IPS DF 4.7 (cell line): ENCODE data around the gene FNDC1.

Source experiments
- DNase-seq: peaks from one replicate; pipeline ENCODE4 v3.0.0-alpha.2; 2013; ENCODE audit warnings: low spot score; ENCODE audit errors: extremely low read depth

The FNDC1 gene

DNA sequence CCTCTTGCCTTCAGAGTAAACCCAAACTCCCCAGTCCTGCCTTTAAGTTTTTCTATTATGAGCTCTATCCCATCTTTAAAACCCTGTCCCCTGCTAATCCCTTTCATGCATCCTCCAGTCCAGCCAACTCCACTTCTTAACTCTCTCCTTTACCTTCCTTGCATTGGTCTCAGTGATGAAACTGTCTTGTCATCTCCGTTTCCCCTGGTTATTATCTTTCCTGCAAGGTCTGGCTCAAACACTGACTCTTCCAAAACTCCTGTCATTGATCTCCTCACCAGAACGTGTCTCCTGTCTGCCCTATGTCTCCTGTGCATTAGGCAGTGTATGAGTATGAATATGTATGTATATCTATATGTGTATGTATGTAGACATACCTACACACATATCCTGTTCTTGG lies 11.8 kb upstream of the FNDC1 start:
- no peak for DNase-seq

DNA sequence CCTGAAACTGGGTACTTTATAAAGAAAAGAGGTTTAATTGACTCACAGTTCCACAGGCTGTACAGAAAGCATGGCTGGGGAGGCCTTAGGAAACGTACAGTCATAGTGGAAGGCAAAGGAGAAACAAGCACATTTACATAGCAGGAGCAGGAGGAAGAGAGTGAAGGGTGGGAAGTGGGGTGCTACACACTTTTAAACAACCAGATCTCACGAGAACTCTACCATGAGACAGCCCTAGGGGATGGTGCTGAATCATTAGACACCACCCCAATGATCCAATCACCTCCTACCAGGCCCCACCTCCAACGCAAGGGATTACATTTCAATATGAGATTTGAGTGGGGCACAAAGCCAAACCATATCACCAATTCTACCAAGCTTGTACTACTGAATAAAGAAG lies 7.4 kb upstream of the FNDC1 start:
- DNase-seq, result no peak

DNA sequence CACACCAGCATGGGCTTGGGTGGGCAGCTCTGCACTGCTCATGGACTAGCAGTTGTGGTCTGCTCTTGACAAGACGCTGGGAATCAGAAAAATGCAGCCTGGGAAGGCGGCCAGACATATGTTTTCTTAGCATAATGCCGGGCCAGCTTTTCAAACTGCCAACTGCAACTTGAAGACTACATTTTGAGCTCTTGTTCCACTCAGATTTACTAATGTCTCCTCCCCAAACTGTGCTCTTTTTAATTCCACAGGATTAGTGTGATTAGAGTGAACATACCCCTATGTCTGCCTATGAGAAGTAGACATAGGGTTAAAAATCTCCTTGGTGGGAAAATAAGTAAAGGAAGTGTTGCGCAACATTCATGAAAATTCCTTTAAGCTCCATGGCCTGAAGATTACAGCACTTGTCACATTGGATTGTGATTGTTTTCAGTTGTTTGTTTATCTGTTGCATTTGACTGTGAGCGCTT lies 5.3 kb upstream of the FNDC1 start:
- no peak for DNase-seq

DNA sequence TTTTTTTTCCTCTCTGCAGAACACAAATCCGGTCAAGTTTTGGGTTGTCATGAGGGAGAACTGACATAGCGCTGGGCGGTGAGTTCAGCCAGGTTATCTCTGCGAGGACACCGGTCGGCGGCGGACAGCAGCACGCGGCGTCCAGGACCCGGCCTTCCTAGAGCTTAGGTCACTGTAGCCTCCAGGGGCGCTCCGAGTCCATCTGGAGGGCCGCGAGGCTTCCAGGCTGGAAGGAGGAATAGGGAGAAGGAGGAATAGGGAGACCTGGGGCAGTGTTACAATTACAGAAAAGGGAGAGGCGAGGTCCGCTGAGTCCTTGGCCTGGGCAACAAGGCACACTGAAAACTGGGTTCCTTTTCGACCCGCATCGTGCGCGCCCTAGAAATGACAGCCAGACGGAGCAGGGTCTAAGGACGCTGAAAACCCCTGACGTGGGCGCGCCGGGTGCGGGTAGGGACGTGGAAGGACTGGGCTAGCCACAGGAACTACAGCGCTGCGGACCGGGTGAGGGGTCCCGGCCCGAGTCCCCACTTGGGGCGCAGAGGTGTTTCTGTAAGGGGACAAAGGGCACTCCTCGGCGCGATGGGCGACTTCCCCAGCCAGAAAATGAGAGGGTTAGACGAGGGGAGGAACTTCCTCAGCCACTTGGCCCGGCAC lies 536 bp upstream of the FNDC1 start:
- no peak for DNase-seq

DNA sequence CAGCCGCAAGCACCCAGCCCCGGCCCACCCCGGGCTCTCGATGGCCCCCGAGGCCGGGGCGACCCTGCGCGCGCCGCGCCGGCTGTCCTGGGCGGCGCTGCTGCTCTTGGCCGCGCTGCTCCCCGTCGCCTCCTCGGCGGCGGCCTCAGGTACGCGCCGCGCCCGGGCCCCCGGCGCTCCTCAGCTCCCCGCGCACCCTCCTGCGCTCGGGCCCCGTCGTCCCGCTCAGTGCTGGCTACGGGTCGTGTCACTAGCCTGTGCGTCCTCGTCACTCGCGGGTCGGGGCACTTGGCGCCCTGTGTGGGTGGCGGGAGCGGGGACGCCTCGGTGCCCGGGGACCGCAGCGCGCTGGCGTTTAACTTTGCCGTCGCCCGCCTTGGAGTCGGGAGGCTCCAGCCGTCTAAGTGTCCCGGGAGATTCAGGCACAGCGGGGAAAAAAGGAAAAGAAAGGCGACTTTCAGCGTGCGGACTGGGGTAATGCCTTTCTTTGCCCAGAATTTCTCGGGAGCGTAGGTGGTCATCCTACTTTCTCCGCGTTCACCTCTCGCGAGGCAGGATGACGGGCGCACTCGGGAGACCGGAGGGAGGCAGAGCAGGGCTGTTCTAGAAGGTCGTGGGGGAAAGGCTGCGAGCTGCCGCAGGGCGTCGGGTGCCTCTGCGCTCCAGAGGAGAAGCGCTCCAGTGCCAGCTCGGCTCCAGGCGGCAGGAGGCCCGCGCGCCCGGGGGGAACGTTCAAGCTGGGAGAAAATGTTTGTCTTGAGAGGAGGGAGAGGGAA lies 545 bp downstream of the FNDC1 start:
- no peak for DNase-seq

DNA sequence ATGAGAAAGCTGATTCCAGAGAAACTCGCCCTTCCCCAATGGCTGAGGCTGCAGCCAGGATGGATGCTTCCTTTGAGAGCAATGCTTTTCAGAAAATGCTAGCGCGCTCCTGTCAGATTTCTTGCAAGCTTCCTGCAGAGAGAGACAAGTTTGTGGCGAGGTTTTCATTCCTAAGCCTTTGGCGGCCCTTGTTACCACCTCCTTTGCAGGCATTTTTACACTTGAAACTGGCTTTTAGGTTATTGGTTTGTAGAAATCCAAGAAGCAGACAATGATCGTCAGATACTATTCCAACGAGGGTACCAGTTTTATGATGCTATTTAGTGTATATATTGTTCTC lies 1.1 kb downstream of the FNDC1 start:
- no peak for DNase-seq

DNA sequence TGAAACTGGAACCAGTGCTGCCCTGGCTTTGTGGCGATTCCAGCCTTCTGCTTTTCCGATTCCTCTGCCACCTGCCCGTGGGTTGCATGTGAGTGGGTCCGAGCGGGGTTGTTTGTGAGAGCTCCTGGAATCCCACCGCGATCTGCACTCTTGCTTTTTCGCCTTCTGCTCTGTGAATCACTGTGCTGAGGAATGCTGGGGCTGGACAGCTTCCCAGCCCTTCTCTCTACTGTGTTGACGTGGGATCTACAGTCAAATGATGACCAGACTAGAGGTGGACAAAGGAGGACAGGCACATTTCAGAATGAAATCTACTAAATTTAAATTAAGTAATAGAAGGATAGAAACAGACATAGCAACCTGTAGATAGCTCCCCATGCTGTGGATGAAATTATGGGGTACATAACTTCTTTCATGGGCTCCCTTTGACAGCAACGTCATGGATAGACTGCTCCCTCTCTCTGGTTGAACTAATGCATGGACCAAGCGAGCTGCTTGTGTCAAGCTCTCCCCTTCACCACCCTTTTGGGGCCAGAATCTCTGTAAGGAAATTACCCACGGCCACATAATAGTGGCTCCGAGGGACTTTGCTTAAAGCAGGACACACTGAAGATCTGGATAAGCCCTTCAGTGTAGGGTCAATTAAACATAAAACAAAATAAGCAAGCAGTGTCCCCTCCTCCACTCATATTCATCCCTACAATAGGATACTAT lies 2.0 kb downstream of the FNDC1 start:
- no peak for DNase-seq

DNA sequence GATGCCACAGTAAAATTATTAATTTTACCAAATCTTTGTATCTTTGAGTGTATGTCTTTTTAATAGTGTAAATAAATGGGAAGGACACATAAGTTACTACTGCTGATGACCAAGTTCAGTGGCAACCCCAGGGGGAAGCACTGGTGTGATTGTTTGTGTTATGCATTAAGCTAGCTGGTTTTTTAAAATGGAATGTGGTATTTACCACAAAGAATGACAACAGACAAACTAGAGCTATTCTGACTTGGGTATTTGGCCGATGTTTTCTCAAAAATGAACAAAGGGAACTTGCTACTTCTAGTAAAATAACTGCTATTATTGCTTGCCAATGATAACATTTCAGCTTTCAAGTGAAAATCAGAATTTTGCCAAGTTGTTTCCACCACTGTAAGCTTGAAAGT lies 2.9 kb downstream of the FNDC1 start:
- DNase-seq, result no peak

DNA sequence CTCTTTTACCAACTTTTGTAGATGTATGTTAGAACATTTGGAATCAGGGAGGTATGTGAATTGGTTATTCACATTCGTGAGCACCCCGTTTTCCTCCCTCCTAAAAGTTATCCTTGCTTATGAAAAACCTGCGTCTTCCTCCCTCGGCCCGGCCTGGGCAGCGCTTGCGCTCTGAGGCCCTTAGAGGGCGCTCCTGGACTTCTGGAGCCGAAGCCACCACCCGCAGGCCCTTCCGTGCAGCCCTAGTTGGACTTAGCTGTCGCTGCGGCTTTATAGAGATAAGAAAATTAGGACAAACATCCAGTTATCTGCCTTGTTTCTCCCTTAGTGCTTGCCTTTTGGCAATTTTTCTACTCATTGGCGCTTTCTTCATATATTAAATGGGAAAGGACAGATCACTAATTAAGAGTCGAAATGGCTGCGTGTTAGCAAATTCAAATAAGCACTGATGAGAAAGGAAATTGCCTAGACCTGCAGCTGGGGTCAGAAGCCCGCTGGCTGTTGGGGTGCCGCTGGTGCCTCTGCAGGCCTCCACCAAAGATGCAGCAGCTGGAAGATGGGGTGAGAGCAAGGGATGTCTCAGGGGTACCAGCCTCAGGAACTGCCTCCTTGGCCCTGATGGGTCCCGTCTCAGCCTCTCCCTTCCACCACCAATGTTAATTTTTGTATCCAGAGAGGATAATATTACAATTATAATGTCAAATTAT lies 5.2 kb downstream of the FNDC1 start:
- DNase-seq, result no peak

DNA sequence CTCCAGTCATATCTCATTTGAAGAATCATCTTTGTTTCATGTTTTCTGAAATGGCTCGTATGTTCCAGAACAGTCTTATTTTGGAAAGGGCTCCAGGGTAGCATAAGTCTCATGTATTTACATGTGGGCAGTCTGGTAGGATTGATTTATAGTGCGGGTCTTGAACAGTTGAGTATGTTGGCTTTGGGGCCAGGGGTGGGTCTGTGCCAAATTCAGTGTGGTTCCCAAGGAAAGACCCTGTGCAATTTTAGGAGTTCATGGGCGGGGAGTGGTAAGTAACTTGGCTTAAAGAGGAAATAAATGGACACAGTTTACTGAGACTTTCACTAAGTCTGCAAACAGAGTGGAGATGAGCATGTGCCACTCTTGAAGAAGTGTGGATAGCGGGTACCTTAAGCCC lies 7.7 kb downstream of the FNDC1 start:
- no peak for DNase-seq

DNA sequence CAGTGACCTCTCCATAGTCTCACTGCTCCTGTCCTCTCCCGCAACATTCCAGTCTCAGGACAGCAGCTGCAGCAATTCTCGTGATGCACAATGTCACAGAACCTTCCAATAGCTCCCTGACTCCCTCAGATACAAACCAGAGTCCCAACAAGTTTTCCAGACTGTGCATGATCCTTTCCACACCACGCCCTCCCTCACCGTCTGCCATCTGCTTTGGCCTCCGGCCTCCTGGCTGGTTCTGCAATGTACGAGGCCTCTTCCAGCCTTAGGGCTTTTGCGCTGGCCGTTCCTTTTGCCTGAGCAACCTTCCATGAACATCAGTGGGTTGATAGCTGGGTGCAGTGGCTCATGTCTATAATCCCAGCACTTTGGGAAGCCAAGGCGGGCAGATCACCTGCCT lies 9.6 kb downstream of the FNDC1 start:
- DNase-seq, result no peak

DNA sequence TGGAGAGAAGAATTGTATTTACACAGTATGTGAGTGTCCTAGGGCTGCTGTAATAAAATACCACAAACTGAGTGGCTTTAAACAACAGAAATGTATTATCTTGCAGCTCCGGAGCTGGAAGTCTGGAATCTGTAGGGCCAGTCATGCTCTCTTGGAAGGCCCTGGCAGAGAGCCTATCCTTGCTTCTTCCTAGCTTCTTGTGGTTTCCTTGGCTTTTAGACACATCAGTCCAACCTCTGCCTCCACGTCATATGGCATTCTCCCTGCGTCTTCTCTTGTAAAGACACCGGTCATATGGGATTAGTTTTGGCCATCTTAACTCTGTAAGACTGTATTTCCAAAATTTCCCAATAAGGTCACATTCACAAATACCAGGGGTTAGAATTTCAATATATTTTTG lies 10.8 kb downstream of the FNDC1 start:
- no peak for DNase-seq

DNA sequence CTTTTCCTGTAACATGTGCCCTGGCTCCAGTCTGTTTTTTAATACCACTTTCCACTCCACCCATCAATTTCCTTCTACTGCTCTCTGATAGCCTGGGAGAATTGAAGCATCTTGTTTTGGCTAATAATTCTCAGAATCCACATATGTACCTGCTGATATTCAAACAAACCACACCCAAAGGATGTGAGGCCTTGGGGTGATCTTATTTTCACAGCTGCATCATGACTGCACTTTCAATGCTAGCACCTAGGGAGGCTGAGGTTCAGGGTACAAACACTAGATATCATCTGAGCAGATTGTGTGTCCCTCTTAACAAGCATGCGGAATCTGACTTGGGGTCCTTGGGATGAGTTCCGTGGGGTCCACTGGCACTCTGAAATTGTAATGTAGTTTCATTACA lies 12.7 kb downstream of the FNDC1 start:
- DNase-seq, result no peak

DNA sequence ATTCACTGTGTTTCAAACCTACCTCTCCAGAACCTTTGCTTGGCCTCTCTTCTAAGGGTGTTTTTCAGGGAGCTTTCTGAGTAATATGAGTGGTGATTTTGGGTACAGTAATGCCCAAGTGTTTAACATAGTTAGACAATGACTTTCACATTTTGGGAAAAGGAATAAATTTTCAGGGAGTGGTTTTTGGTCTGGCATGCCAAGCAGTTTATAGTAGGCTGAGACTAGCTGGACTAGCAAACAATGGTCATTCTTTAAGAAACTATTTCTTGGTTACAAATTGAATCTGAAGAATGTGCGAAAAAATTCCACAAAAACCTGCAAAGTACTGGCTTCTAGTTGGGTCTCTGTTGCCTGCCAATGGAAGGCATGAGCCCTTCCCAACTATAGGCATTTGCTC lies 15.4 kb downstream of the FNDC1 start:
- no peak for DNase-seq

DNA sequence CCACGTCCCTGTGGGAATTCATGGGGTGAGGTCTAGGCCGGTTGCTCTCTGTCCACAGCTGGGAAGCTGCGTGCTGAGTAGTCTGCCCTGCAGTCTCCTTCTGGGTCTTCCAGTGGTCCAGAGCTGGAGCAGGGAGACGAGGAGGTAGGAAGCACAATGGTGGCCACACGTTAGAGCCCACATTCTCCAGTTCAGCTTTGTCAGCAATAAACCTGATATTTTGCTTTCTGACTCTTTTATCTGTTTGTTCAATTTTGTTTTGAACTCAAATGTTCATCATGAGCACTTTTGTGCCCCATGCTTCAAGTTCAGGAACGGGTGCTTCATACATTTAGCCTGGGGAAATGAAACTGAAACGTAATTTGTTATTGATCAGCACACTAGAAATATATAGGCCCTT lies 21.3 kb downstream of the FNDC1 start:
- DNase-seq, result no peak

DNA sequence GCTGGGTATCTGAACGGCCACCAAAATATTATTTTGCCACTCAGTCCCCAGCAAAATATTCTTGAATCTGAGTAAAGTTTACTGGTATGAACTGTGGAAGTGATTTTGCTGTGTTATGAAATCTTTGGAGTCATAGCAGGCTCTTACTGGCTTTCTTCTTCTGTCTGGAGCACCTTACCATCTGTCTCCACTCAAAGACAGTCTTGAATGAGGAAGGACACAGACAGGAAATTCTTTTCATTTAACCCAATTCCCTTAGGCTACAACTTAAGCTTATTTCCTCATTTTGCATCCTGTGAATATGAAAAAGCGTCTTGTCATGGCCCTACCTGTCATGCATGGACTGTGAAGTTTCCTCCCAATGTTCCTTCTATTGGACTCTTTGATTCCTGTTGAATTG lies 24.7 kb downstream of the FNDC1 start:
- no peak for DNase-seq

DNA sequence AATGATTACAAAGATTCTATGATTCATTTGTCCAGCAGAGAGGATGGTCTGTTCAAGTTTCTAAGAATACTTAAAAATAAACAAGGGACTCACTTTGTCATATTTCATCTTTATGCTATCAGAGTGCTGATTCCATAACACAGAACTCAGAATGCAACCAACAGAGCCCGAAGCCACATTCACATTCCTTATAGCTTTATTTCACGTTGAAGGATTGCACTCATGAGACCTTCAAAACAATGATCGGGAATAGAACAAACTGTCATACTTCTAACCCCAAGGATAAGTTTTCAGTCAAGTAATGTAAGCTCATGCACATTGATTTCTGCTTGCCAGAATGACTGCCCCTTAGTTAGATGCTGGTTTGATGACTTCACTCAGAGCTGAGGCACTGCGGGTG lies 25.2 kb downstream of the FNDC1 start:
- DNase-seq, result no peak

DNA sequence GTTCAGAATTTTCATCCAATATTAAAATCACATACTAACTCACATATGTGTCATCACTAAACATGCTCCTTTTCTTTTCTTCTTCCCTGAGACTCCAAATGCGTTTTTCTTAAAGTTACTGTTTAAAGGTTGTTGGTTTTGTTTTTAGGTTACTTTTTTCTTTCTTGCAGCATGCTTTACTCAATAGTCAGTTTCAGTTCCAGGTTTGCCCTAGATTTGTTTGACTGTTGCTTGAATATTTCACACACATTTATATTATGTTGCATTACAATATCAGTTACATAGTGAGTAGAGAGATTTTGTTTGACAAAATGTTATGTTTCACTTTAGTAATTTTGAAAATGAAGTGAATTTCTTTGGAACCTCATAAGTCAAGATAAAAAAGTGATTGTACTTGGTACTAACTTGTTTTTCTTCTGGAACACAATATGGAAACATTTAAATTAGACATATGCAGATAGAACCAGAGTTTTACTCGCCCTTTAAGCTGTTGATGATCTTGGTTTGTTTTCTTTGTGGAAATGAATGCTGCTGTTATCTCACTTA lies 27.3 kb downstream of the FNDC1 start:
- DNase-seq, result no peak

DNA sequence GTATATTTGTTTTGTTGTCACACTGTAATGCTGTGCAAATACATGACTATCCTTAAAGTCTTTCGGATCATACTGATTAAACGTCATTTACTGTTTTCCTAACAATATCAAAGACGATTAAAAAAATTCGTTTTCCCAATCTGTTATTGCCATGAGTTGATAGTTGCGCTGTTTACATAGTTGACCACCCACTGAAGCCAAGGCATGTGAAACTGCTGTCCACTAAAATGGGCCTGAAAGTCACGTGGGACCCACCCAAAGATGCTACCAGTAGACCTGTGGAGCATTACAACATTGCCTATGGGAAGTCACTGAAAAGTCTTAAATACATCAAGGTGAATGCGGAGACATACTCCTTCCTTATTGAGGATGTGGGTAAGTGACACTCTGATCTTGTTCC lies 28.1 kb downstream of the FNDC1 start:
- DNase-seq, result no peak

DNA sequence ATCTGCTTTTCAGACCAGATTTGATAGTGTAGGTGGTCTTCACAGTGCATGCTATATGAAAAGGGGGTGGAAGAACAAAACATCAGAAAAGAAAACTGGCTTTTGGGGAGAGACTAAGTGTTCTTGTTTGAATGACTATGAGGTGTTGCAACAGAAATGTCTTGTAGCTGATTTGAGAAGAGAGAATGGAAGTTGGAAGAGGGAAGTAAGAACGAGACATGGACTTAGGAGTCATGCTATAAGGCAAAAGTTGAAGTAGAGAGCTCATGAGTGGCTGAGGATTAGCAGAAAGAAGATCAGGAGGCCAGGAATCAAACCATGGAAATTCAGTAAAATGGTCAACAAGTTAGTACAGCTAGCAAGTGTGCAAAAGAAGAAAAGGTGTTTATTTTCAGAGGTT lies 32.1 kb downstream of the FNDC1 start:
- no peak for DNase-seq

DNA sequence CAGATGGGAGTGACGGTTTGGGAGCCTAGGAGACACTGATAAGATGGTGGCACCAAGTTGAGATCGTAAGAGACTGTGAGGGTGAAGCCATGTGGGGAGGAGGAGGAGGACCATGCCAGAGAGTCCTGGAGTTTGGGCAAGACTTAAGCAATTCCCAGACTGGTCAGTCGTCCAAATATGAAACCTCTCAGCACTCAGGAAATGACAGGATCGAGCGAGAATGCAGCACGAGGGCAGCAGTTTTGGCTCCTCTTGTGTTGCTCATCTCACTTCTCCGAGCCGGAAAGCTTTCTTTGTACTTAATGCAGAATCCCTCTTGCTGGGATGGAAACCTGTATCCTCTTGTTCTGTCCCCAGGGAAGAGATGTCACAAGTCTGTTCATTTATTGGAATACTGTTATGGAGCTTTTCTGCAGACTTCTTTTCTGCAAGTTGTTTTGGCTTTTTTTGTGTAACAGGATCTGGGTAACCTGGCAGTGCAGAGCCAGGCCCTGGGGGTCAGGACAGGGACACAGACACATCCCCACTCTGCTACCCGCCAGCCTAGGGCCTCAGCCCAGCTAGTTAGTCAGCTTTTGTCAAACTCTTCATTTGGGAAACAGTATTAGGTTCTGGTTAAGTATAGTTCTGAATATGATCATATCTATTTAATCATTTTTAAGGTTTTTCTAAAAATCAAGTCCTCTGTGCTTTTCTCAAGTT lies 34.3 kb downstream of the FNDC1 start:
- DNase-seq, result no peak
